ENCODE measurements around the gene SERPIND1. TPM values are rescaled to one million over a fixed set of nuclear protein-coding genes. Genes with fewer than 3 reads are reported as not detected.
"Not testable (repeated sequence)": the region's sequence is repeated elsewhere in the genome, so short reads cannot be mapped to it uniquely, and the experiment has no call there.

The SERPIND1 gene
- total RNA-seq, 1 donor = not detected

DNA sequence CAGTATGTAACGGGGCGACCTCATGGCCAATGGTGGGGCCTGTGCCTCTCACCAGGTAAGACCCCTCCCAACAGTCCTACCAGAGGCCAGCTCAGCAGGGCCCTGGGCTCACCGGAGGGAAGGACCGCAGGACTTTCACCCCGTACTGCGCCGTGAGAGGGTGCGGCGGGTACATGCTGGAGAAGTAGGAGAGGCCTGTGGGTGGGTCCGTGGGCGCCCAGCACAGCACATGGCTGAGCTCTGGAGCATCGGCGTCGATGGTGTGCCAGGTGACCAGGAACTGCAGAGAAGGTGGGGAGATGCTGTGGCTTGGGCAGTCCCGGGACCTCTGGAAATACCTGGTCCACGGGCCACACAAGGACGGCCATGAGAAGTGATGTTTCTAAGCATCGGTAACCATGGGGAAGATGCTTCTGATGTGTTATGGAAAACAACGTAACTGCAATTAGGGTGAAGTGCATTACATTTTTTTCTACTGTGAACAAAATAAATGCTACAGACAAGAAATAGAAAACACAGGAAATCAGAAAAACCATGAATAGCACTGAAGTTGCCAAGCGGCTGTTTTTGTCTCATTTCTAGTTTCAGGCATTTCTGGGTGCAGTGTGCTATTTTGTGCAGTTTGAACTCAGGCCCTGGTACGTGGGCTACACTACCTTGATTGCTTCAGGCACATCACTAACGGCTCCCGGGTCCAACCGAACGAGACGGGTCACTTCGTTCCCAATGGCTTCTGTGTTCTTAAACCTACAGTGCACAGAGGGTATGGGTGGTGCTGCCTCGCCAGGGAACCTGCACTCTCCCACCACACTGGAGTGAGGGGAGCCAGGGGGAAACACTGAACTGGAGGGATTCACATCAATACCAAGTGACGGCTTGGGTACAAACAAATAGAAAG is 46.5 kb upstream of the SERPIND1 start:
- Histone ChIP-seq H3K79me2 (ENCODE audit: insufficient read depth, low read length) (no peaks in the 10 kb centered on the region), H3K27me3 (ENCODE audit: insufficient read depth, low read length) (no peaks in the 10 kb centered on the region), H3K4me2 (ENCODE audit: insufficient read depth, low read length) (no peak overlapping the region), H3K27ac (ENCODE audit: low read depth, low read length) (no peak overlapping the region), H4K20me1 (ENCODE audit: insufficient read depth, low read length) (no peaks in the 10 kb centered on the region), H3K9me3 (ENCODE audit: low read depth, low read length) (no peaks in the 10 kb centered on the region), H3K36me3 (ENCODE audit: insufficient read depth, low read length) (peaks cover 30% of the 10 kb centered on the region), H3K4me1 (ENCODE audit: insufficient read depth, low read length) (peaks cover 5% of the 10 kb centered on the region), H3K4me3 (ENCODE audit: insufficient read depth, low read length) (no peak overlapping the region), H2AFZ (ENCODE audit: low read length) (no peak overlapping the region)
- DNase-seq (ENCODE audit: insufficient read length, low spot score, missing footprints) = peak; percentile 81
- no peak for TF ChIP-seq CTCF (IDR thresholded peaks at IDR 0.05; ENCODE audit: extremely low read depth, low read depth, low read length)

DNA sequence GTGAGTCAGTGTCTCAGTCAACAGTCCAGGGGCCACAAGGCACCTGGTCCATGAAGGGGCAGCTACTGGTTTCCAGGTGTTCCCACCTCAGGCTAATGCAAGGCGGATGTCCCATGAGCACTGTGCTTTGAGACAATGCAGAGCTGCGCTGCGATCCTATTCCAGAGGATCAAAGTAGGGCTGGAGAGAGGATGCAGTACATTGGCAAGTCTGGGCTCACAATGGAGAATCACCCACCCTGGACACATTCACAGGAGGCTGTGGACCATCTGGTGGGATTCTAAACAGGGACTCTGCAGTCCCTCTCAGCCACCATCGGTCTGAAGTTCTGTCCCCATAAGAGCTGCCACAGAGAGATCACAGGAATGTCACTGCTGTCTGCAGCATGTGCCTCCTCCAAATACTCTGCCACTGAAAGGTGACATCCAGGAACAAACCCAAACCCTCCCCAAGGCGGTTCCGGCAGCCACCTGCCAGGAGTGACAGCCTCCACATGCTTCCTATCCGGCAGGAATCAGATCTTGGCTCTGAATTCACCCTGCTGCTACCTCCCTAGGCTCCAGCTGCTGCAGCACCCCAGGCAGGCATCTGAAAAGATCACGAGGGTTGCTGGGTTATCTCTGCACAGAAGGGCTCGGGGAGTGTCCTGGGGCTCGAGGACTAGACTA is 45.3 kb upstream of the SERPIND1 start:
- no peak overlapping the region for H3K4me2 ChIP-seq (ENCODE audit: insufficient read depth, low read length)
- H3K27me3 ChIP-seq (ENCODE audit: insufficient read depth, low read length) = no peaks in the 10 kb centered on the region
- H3K27ac ChIP-seq (ENCODE audit: low read depth, low read length) = no peak overlapping the region
- TF ChIP-seq CTCF (IDR thresholded peaks at IDR 0.05; ENCODE audit: extremely low read depth, low read depth, low read length) = no peak
- peaks cover 30% of the 10 kb centered on the region for H3K36me3 ChIP-seq (ENCODE audit: insufficient read depth, low read length)
- no peaks in the 10 kb centered on the region for H4K20me1 ChIP-seq (ENCODE audit: insufficient read depth, low read length)
- H3K4me1 ChIP-seq (ENCODE audit: insufficient read depth, low read length) = peaks cover 5% of the 10 kb centered on the region
- DNase-seq (ENCODE audit: insufficient read length, low spot score, missing footprints) = peak; percentile 6
- no peaks in the 10 kb centered on the region for H3K79me2 ChIP-seq (ENCODE audit: insufficient read depth, low read length)
- no peaks in the 10 kb centered on the region for H3K9me3 ChIP-seq (ENCODE audit: low read depth, low read length)
- no peak overlapping the region for H2AFZ ChIP-seq (ENCODE audit: low read length)
- H3K4me3 ChIP-seq (ENCODE audit: insufficient read depth, low read length) = no peak overlapping the region

- Histone ChIP-seq H3K9me3 (ENCODE audit: low read depth, low read length) (no peaks in the 10 kb centered on the region), H2AFZ (ENCODE audit: low read length) (no peak overlapping the region), H4K20me1 (ENCODE audit: insufficient read depth, low read length) (no peaks in the 10 kb centered on the region), H3K27me3 (ENCODE audit: insufficient read depth, low read length) (no peaks in the 10 kb centered on the region), H3K27ac (ENCODE audit: low read depth, low read length) (no peak overlapping the region), H3K4me3 (ENCODE audit: insufficient read depth, low read length) (no peak overlapping the region), H3K36me3 (ENCODE audit: insufficient read depth, low read length) (peaks cover 30% of the 10 kb centered on the region), H3K4me2 (ENCODE audit: insufficient read depth, low read length) (no peak overlapping the region), H3K79me2 (ENCODE audit: insufficient read depth, low read length) (no peaks in the 10 kb centered on the region), H3K4me1 (ENCODE audit: insufficient read depth, low read length) (peaks cover 5% of the 10 kb centered on the region)
- no peak for TF ChIP-seq CTCF (IDR thresholded peaks at IDR 0.05; ENCODE audit: extremely low read depth, low read depth, low read length)
- no peak for DNase-seq (ENCODE audit: insufficient read length, low spot score, missing footprints)
Observed at GRCh38 chr22:20729194-20729593, 44.7 kb upstream of the SERPIND1 start.

GRCh38 chr22:20732431-20732830 is 41.5 kb upstream of the SERPIND1 start:
- H3K4me3 ChIP-seq (ENCODE audit: insufficient read depth, low read length); H3K9me3 ChIP-seq (ENCODE audit: low read depth, low read length); H3K79me2 ChIP-seq (ENCODE audit: insufficient read depth, low read length); H3K27ac ChIP-seq (ENCODE audit: low read depth, low read length); H2AFZ ChIP-seq (ENCODE audit: low read length); H3K4me1 ChIP-seq (ENCODE audit: insufficient read depth, low read length); H3K27me3 ChIP-seq (ENCODE audit: insufficient read depth, low read length); H4K20me1 ChIP-seq (ENCODE audit: insufficient read depth, low read length); H3K4me2 ChIP-seq (ENCODE audit: insufficient read depth, low read length); DNase-seq (ENCODE audit: insufficient read length, low spot score, missing footprints): not testable (repeated sequence)
- H3K36me3 ChIP-seq (ENCODE audit: insufficient read depth, low read length) = peaks cover 23% of the 10 kb centered on the region

DNA sequence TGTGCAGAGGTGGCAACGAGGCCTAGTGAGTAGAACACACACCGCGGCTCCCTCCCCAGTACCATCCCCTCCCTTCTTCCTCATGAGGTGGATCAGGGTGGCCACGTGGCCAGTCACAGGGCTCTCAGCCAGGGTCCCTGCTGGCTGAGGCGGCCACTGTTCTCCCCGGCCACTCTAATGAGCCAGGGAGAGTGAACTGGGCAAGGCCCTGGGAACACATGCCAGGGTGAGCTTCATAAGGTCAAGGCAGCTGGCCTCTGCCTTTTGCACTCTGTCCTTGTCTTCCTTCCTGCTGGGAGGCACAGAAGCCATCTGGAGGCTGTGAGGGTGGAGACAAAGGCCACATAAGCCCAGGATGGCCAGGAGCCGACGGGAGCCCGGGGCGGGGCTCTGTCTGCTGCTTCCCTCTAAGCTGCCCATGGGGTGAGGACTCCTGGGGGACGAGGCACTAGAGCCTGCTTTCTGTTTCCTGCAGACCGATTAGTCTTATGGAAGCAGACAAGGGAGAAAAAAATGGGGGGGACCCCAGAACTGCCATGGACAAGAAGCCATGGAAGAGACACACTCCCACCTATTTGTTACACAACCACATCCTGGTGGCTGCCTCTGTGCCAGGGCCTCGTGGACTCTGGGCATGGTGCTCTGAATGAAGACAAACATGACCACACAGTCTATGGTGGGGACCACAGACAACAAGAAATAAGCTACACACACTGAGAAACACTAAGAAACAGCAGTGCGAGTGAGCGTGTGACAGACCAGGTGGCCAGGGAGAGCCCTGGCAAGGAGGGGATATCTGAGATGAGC is 38.4 kb upstream of the SERPIND1 start:
- H2AFZ ChIP-seq (ENCODE audit: low read length); DNase-seq (ENCODE audit: insufficient read length, low spot score, missing footprints): not testable (repeated sequence)

DNA sequence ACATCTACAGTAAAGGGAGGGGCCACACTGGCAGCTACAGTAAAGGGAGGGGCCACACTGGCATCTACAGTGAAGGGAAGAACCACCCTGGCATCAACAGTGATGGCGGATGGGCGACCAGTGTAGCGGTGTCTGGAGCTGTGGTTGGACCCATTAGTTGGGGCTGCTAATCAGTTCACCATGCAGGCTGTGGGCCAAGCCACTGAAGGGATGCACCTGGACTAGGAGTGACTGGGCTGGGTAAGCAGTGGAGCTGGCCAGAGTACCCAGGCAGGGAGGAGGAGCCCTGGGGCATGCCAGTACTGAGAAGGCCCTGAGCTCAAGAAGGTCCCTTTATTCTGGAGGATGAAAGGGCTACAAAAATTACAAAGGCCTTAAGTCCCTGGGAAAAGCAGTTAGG is 37.0 kb upstream of the SERPIND1 start:
- not testable (repeated sequence) for H3K27me3 ChIP-seq (ENCODE audit: insufficient read depth, low read length); H3K4me3 ChIP-seq (ENCODE audit: insufficient read depth, low read length); H3K9me3 ChIP-seq (ENCODE audit: low read depth, low read length); H3K4me1 ChIP-seq (ENCODE audit: insufficient read depth, low read length); H3K27ac ChIP-seq (ENCODE audit: low read depth, low read length); H3K79me2 ChIP-seq (ENCODE audit: insufficient read depth, low read length); H4K20me1 ChIP-seq (ENCODE audit: insufficient read depth, low read length); H2AFZ ChIP-seq (ENCODE audit: low read length); H3K4me2 ChIP-seq (ENCODE audit: insufficient read depth, low read length); DNase-seq (ENCODE audit: insufficient read length, low spot score, missing footprints)
- peaks cover 23% of the 10 kb centered on the region for H3K36me3 ChIP-seq (ENCODE audit: insufficient read depth, low read length)

More for the DNA sequence above, 38.4 kb upstream of the SERPIND1 start:
- H3K27ac ChIP-seq (ENCODE audit: low read depth, low read length); H3K4me3 ChIP-seq (ENCODE audit: insufficient read depth, low read length); H3K4me2 ChIP-seq (ENCODE audit: insufficient read depth, low read length); H3K27me3 ChIP-seq (ENCODE audit: insufficient read depth, low read length); H3K9me3 ChIP-seq (ENCODE audit: low read depth, low read length); H3K36me3 ChIP-seq (ENCODE audit: insufficient read depth, low read length); H4K20me1 ChIP-seq (ENCODE audit: insufficient read depth, low read length); H3K4me1 ChIP-seq (ENCODE audit: insufficient read depth, low read length); H3K79me2 ChIP-seq (ENCODE audit: insufficient read depth, low read length): not testable (repeated sequence)
